ENCODE results near the gene ANKRD11. TPM values are rescaled to one million over a fixed set of nuclear protein-coding genes. Genes with fewer than 3 reads are reported as not detected.

The ANKRD11 gene
- total RNA-seq, 1 donor from 2014 or later = 209 TPM

DNA sequence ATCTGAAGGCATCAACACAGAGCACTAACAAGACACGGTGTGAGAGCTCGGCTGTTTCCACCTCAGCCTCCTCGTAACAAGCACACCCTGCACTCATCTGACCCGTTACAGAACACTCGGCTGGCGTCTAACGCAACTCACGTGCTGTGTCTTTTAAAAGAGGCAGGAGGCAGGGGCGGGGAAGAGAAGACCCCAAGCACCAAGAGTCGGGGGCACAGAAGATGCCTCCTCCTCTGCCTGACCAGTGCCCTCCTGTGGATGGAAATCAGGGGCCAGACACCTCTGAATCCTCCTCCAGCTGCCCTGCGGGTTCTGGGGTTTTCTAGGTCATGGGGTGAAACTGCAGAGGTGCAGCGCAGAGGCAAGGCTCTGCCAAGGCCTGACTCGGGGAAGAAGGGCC lies 198.6 kb downstream of the ANKRD11 start:
- TF ChIP-seq CTCF (IDR thresholded peaks at IDR 0.05) = no peak
- no peak overlapping the region for H3K4me3 Mint-ChIP-seq (ENCODE audit: unreplicated experiment)
- H3K27me3 Mint-ChIP-seq (ENCODE audit: unreplicated experiment) = no peaks in the 10 kb centered on the region

GRCh38 chr16:89291363-89291762 lies 199.0 kb downstream of the ANKRD11 start:
- Mint-ChIP-seq H3K36me3 (ENCODE audit: unreplicated experiment) (peaks cover 15% of the 10 kb centered on the region), H3K27ac (ENCODE audit: unreplicated experiment) (no peak overlapping the region), H3K9me3 (ENCODE audit: unreplicated experiment) (no peaks in the 10 kb centered on the region), H3K4me3 (ENCODE audit: unreplicated experiment) (no peak overlapping the region), H3K4me1 (ENCODE audit: unreplicated experiment) (peaks cover 12% of the 10 kb centered on the region), H3K27me3 (ENCODE audit: unreplicated experiment) (no peaks in the 10 kb centered on the region)
- no peak for TF ChIP-seq CTCF (IDR thresholded peaks at IDR 0.05)
- DNase-seq (ENCODE audit: extremely low spot score, unreplicated experiment) = no peak

More for the DNA sequence above, 198.6 kb downstream of the ANKRD11 start:
- no peak for DNase-seq (ENCODE audit: extremely low spot score, unreplicated experiment)
- Mint-ChIP-seq H3K9me3 (ENCODE audit: unreplicated experiment) (no peaks in the 10 kb centered on the region), H3K36me3 (ENCODE audit: unreplicated experiment) (peaks cover 16% of the 10 kb centered on the region), H3K27ac (ENCODE audit: unreplicated experiment) (no peak overlapping the region), H3K4me1 (ENCODE audit: unreplicated experiment) (peaks cover 13% of the 10 kb centered on the region)

GRCh38 chr16:89290887-89291286 lies 199.5 kb downstream of the ANKRD11 start:
- H3K36me3 Mint-ChIP-seq (ENCODE audit: unreplicated experiment) = peaks cover 12% of the 10 kb centered on the region
- H3K4me1 Mint-ChIP-seq (ENCODE audit: unreplicated experiment) = peaks cover 7% of the 10 kb centered on the region
- H3K27me3 Mint-ChIP-seq (ENCODE audit: unreplicated experiment) = no peaks in the 10 kb centered on the region
- H3K27ac Mint-ChIP-seq (ENCODE audit: unreplicated experiment) = no peak overlapping the region
- no peaks in the 10 kb centered on the region for H3K9me3 Mint-ChIP-seq (ENCODE audit: unreplicated experiment)
- TF ChIP-seq CTCF (IDR thresholded peaks at IDR 0.05) = no peak
- no peak for DNase-seq (ENCODE audit: extremely low spot score, unreplicated experiment)
- H3K4me3 Mint-ChIP-seq (ENCODE audit: unreplicated experiment) = no peak overlapping the region

GRCh38 chr16:89290472-89290871 lies 199.9 kb downstream of the ANKRD11 start:
- Mint-ChIP-seq H3K4me1 (ENCODE audit: unreplicated experiment) (peaks cover 7% of the 10 kb centered on the region), H3K9me3 (ENCODE audit: unreplicated experiment) (no peaks in the 10 kb centered on the region), H3K36me3 (ENCODE audit: unreplicated experiment) (peaks cover 15% of the 10 kb centered on the region), H3K27ac (ENCODE audit: unreplicated experiment) (no peak overlapping the region), H3K4me3 (ENCODE audit: unreplicated experiment) (no peak overlapping the region), H3K27me3 (ENCODE audit: unreplicated experiment) (no peaks in the 10 kb centered on the region)
- no peak for TF ChIP-seq CTCF (IDR thresholded peaks at IDR 0.05)
- no peak for DNase-seq (ENCODE audit: extremely low spot score, unreplicated experiment)

DNA sequence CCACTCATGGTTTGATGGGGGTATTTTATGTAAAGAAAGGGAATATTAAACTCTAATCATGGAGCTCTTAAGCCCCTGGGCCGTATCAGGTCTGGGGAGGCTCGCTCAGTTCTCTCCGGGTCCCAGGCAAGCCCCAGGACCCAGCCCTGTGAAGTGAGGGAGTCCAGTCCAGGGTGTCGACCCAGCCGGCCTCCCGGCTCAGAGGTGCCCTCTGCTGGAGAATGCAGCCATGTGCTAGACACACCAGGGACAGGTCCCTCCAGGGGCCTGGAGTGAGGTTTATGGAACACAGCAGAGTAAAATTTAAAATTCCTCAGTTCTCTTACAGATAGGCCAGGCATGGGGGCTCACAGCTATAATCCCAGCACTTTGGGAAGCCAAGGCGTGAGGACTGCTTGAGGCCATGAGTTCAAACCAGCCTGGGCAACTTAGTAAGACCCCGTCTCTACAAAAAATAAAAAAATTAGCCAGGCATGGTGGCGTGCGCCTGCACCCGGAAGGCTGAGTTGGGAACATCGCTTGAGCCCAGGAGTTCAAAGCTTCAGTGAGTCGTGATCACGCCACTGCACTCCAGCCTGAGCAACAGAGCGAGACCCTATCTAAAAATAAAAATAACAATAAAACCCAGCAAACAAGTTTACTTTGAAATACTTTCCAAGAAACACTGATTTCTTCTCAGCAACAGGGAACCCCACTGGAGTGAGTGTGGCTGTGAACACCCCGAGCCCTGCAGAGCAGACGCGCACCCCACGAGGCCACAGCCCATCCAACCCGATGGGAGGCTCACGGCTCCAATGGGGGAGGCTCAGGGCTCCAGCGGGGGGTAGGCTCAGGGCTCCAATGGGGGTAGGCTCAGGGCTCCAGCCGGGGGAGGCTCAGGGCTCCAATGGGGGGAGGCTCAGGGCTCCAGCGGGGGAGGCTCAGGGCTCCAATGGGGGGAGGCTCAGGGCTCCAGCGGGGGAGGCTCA lies 200.6 kb downstream of the ANKRD11 start:
- peak; percentile 92 for DNase-seq (ENCODE audit: extremely low spot score, unreplicated experiment)
- H3K9me3 Mint-ChIP-seq (ENCODE audit: unreplicated experiment) = no peaks in the 10 kb centered on the region
- peaks cover 15% of the 10 kb centered on the region for H3K36me3 Mint-ChIP-seq (ENCODE audit: unreplicated experiment)
- peak overlapping the region; percentile 62 for H3K27ac Mint-ChIP-seq (ENCODE audit: unreplicated experiment)
- no peaks in the 10 kb centered on the region for H3K27me3 Mint-ChIP-seq (ENCODE audit: unreplicated experiment)
- peaks cover 7% of the 10 kb centered on the region for H3K4me1 Mint-ChIP-seq (ENCODE audit: unreplicated experiment)
- H3K4me3 Mint-ChIP-seq (ENCODE audit: unreplicated experiment) = no peak overlapping the region
- TF ChIP-seq CTCF (IDR thresholded peaks at IDR 0.05) = peak; percentile 87

All from osteocyte (in vitro differentiated cells).